ENCODE measurements around the gene CEP85L.

Gene CEP85L

DNA sequence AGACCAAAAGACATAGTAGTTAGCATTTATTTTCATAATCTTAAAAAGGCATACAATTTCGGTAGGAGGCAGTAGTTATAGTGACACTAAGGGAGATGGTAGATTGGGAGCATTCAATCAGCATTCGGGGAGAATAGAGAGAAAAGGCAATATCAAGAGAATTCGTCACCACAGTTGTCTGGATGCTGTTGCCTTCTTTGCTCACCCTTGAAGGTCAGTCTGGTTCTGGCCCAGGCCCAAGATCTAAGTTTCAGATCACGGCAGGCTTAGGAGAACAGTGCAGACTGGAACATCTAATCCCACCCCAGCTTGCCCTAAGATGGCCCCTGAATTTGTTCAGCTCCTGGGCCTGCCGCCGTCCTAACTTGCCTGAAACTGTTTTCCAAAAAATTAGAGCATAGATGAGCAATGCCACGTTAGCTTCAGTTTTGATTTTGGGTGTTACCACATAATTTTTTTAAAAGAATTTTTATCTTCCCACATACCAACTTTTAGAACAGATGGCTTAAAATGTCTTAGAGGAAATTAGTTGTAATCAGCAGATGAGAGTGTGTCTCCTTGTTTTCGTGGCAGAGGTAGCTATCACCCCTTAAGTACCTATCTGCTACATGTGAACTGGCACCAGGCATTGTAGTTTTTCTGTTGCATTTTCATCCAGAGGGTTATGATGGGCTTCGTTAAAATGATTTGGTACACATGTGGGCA lies 8.3 kb upstream of the CEP85L start:
- no peaks in the 10 kb centered on the region for H3K9me3 ChIP-seq (ENCODE audit: control insufficient read depth in 2 of 2, low read length in 2 of 2)
- no peaks in the 10 kb centered on the region for H3K4me1 ChIP-seq (ENCODE audit: control insufficient read depth, insufficient read depth, low read length)
- no peak overlapping the region for H3K27ac ChIP-seq (ENCODE audit: low read length)
- no peak overlapping the region for H3K4me3 ChIP-seq (ENCODE audit: low read length in 2 of 2)
- H3K36me3 ChIP-seq (ENCODE audit: control insufficient read depth in 2 of 2, insufficient read depth in 2 of 2, low read length in 2 of 2): no peaks in the 10 kb centered on the region
- H3K9ac ChIP-seq (ENCODE audit: low read length in 2 of 2): no peak overlapping the region
- no peaks in the 10 kb centered on the region for H3K27me3 ChIP-seq (ENCODE audit: control insufficient read depth in 1 of 2, insufficient read depth in 2 of 2, low read length in 2 of 2)

DNA sequence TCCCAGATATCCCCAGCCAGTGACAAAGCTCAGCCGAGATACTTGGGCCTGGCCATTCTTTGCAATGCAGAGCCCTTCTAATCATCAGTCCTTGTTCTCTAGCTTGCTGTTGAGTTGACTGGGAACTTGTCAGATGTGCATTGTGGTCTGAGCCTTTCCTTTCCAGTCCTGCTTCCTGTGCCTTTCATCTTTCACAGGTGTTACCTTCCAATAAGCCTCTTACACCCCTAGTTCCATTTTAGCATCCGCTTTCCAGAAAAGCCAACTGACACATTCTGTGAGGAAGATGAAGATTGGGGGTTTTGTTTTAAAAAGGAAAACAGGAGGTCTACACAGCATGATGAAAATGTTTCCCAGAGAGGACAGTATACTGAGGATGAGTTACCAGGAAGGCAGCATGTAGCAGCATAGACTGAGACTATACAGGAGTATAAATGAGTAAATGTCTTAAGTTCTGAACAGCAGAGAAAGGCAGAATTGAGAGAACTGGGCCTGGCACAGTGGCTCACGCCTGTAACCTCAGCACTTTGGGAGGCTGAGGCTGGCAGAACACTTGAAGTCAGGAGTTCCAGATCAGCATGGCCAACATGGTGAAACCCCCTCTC lies 5.6 kb upstream of the CEP85L start:
- Histone ChIP-seq H3K27ac (ENCODE audit: low read length) (no peak overlapping the region), H3K4me1 (ENCODE audit: control insufficient read depth, insufficient read depth, low read length) (no peaks in the 10 kb centered on the region), H3K9ac (ENCODE audit: low read length in 2 of 2) (no peak overlapping the region), H3K36me3 (ENCODE audit: control insufficient read depth in 2 of 2, insufficient read depth in 2 of 2, low read length in 2 of 2) (no peaks in the 10 kb centered on the region), H3K4me3 (ENCODE audit: low read length in 2 of 2) (no peak overlapping the region), H3K27me3 (ENCODE audit: control insufficient read depth in 1 of 2, insufficient read depth in 2 of 2, low read length in 2 of 2) (no peaks in the 10 kb centered on the region), H3K9me3 (ENCODE audit: control insufficient read depth in 2 of 2, low read length in 2 of 2) (no peaks in the 10 kb centered on the region)

DNA sequence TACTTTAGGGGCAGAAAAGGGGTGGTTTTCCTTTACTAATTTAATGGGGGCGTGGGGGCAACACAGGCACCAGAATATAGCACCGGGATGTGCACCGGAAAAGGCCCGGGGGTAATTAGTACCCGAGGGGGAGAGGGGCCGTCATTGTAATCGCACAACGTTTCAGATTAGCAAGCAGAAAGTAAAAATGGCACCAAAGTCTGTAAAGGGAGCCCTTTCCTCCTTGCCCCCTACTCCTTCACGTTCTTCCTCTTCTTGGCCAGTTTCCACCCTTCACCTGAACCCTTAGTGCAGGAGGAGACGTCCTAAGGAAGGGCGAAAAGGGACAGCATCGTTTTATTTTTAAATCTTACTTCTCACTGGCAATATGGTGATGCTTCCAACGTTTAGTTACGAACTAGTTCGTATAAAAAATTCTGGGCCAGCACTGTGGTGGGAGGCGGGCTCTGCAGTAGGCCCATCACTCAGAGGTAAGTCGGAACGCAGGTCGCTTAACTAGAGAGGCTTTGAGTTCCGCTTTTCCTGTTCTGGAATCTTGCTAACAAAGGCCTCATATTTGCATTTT lies 742 bp upstream of the CEP85L start:
- peak overlapping the region; percentile 86 for H3K27ac ChIP-seq (ENCODE audit: low read length)
- H3K9ac ChIP-seq (ENCODE audit: low read length in 2 of 2): peak overlapping the region; percentile 55 to 83
- no peaks in the 10 kb centered on the region for H3K27me3 ChIP-seq (ENCODE audit: control insufficient read depth in 1 of 2, insufficient read depth in 2 of 2, low read length in 2 of 2)
- H3K4me1 ChIP-seq (ENCODE audit: control insufficient read depth, insufficient read depth, low read length): peaks cover 3% of the 10 kb centered on the region
- no peaks in the 10 kb centered on the region for H3K9me3 ChIP-seq (ENCODE audit: control insufficient read depth in 2 of 2, low read length in 2 of 2)
- H3K36me3 ChIP-seq (ENCODE audit: control insufficient read depth in 2 of 2, insufficient read depth in 2 of 2, low read length in 2 of 2): no peaks in the 10 kb centered on the region
- H3K4me3 ChIP-seq (ENCODE audit: low read length in 2 of 2): peak overlapping the region; percentile 78 to 89

DNA sequence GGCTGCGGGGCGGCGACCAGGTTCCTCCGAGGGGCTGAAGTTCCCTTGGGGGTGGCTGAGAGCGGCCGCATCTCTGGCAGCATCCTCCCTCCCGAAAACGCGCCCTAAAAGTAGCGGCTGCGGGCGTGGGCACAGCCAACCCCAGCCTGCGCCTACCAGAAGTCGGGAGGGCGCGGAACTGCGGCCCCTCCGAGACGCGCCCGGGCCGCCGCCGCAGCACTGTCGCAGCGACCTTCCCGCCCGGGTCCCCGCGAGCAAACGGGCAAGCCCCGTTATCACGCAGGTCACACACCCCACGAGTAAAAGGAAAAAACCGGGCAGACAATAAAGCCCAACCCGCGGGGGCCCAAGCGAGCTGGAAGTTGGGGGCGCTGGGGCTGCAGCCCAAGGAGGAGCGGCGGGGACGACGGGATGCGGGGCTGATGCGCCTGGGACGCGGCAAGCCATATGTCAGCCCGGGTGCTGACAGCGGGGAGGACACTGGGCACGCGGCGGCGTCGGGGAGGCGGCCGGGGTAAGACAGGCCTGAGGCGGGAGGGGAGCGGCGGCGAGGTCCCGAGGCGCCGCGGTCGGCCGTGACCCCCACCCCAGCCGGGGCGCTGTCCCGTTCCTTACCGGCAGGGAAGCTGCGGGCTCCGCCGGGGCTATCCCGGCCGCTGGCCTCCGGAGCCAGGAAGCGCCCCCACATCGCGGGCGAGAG lies 659 bp downstream of the CEP85L start:
- peak overlapping the region; percentile 86 for H3K27ac ChIP-seq (ENCODE audit: low read length)
- H3K4me3 ChIP-seq (ENCODE audit: low read length in 2 of 2): peak overlapping the region; percentile 84 to 85
- H3K27me3 ChIP-seq (ENCODE audit: control insufficient read depth in 1 of 2, insufficient read depth in 2 of 2, low read length in 2 of 2): no peaks in the 10 kb centered on the region
- H3K36me3 ChIP-seq (ENCODE audit: control insufficient read depth in 2 of 2, insufficient read depth in 2 of 2, low read length in 2 of 2): no peaks in the 10 kb centered on the region
- H3K4me1 ChIP-seq (ENCODE audit: control insufficient read depth, insufficient read depth, low read length): peaks cover 3% of the 10 kb centered on the region
- peak overlapping the region; percentile 81 to 83 for H3K9ac ChIP-seq (ENCODE audit: low read length in 2 of 2)
- no peaks in the 10 kb centered on the region for H3K9me3 ChIP-seq (ENCODE audit: control insufficient read depth in 2 of 2, low read length in 2 of 2)

DNA sequence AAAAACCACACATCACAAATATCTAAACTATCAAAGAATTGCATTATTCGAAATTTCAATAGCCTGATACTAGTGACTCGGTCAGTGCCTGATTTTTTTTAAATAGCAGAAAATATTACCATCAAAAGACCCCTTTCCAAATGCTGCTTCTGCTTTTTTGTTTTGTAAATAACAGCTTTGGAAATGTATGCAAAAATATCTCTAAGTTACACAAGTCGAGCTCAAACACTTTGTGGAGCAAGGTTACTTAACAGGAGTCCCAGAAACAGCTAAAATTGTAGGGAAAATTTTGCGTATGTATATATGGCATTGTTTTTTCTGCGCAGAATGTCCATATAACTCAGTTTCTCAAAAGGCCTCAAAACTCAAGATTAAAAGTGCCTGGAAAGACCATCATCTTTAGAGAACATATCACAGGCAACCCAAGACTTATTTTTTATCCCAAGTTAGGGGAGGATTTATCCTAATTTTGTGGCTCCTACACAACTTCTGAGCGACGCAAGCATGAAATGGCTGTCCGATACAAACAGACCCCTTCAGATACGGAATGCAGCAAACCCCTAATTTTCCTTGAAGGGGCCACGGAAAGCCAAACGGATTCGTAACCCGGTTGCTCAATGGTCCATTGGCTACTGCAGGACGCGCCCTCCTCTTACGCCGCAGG lies 1.3 kb downstream of the CEP85L start:
- no peaks in the 10 kb centered on the region for H3K27me3 ChIP-seq (ENCODE audit: control insufficient read depth in 1 of 2, insufficient read depth in 2 of 2, low read length in 2 of 2)
- no peaks in the 10 kb centered on the region for H3K36me3 ChIP-seq (ENCODE audit: control insufficient read depth in 2 of 2, insufficient read depth in 2 of 2, low read length in 2 of 2)
- peak overlapping the region; percentile 86 for H3K27ac ChIP-seq (ENCODE audit: low read length)
- H3K9ac ChIP-seq (ENCODE audit: low read length in 2 of 2): peak overlapping the region; percentile 81 to 83
- H3K9me3 ChIP-seq (ENCODE audit: control insufficient read depth in 2 of 2, low read length in 2 of 2): no peaks in the 10 kb centered on the region
- H3K4me1 ChIP-seq (ENCODE audit: control insufficient read depth, insufficient read depth, low read length): peaks cover 3% of the 10 kb centered on the region
- H3K4me3 ChIP-seq (ENCODE audit: low read length in 2 of 2): peak overlapping the region; percentile 84 to 85

DNA sequence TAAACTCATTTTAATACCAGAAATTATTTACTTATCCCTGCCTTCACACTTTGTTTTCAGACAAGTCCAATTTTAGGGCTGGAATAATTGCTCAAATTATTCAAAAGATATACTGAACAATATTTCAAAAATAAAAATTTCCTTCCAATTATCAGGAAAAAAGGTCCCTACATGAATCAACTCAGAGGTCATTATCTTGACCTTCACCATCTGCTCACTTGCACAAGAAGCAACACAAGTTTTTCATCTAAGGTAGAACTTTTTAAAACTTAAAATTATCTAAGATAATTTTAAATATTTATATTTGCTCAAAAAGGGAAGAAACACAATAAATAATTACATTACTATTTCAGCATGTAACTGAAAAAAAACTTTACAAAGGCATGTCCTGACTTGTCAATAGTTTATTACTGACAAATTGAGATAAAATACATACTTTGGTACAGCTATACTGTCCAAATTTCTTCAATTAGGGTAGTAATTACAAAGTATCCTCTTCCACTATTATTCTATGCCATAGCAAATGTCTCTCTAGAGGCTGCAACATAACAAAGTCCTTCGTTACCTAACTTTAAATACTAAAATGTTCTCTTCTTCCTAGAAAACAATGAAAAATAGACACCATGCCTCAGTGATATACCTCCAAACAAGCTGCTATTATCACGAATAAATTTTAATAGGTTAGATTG lies 2.4 kb downstream of the CEP85L start:
- Histone ChIP-seq H3K27me3 (ENCODE audit: control insufficient read depth in 1 of 2, insufficient read depth in 2 of 2, low read length in 2 of 2) (no peaks in the 10 kb centered on the region), H3K27ac (ENCODE audit: low read length) (no peak overlapping the region), H3K9me3 (ENCODE audit: control insufficient read depth in 2 of 2, low read length in 2 of 2) (no peaks in the 10 kb centered on the region), H3K36me3 (ENCODE audit: control insufficient read depth in 2 of 2, insufficient read depth in 2 of 2, low read length in 2 of 2) (no peaks in the 10 kb centered on the region), H3K9ac (ENCODE audit: low read length in 2 of 2) (no peak overlapping the region), H3K4me3 (ENCODE audit: low read length in 2 of 2) (no peak overlapping the region), H3K4me1 (ENCODE audit: control insufficient read depth, insufficient read depth, low read length) (peaks cover 3% of the 10 kb centered on the region)

DNA sequence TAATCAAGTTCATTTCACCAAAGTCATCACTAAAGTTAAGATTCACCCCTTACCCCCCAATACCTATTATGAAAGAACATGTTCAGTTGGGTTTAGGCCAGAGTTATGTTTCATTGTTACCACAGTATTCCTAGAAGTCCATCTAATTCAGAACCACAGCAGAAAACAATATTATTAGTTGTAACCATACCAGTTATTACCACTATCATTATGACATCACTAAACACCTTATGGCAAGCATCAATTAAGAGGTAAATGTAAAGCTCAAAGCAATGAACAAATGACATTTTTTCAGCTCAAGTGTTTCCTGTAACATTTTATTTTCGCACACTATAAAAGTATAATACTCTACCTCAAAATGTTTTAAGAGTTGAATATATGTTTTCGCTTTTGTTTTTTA lies 4.4 kb downstream of the CEP85L start:
- H3K9ac ChIP-seq (ENCODE audit: low read length in 2 of 2): no peak overlapping the region
- peaks cover 3% of the 10 kb centered on the region for H3K4me1 ChIP-seq (ENCODE audit: control insufficient read depth, insufficient read depth, low read length)
- no peaks in the 10 kb centered on the region for H3K9me3 ChIP-seq (ENCODE audit: control insufficient read depth in 2 of 2, low read length in 2 of 2)
- H3K36me3 ChIP-seq (ENCODE audit: control insufficient read depth in 2 of 2, insufficient read depth in 2 of 2, low read length in 2 of 2): no peaks in the 10 kb centered on the region
- no peak overlapping the region for H3K4me3 ChIP-seq (ENCODE audit: low read length in 2 of 2)
- no peak overlapping the region for H3K27ac ChIP-seq (ENCODE audit: low read length)
- no peaks in the 10 kb centered on the region for H3K27me3 ChIP-seq (ENCODE audit: control insufficient read depth in 1 of 2, insufficient read depth in 2 of 2, low read length in 2 of 2)

DNA sequence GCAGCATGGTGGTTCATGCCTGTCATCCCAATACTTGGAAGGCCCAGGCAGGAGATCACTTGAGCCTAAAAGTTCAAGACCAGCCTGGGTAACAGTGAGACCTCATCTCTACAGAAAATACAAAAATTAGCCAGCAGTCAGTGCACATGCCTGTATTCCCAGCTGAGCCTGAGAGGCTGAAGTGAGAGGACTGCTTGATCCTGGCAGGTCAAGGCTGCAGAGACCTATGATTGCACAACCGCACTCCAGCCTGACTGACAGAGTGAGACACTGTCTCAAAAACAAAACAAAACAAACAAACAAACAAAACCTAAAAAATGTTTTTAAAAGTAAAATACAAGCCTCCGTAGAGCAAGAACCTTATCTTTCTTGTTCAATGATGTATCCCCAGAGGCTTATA lies 6.0 kb downstream of the CEP85L start:
- H3K27ac ChIP-seq (ENCODE audit: low read length): no peak overlapping the region
- H3K4me1 ChIP-seq (ENCODE audit: control insufficient read depth, insufficient read depth, low read length): peaks cover 3% of the 10 kb centered on the region
- H3K4me3 ChIP-seq (ENCODE audit: low read length in 2 of 2): peak overlapping the region in 1 of 2 donors; percentile 16

DNA sequence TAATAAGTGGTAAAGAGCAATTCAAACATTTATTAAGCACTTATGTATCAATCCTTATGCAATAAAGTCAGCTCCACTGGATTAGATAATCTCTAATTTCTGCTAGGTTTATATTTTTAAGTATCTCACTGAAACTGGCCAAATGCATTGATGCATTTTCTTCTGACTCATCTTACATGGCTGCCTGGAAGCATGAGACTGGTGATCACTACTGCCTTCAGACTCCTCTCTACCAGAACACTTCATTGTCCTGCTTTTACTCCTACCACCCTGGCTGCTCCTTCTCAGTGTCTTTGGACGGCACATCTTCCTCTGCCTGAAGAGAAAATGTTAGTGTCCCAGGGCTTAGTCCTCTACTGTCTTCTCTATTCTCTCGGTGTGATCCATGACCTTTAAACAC lies 7.4 kb downstream of the CEP85L start:
- Histone ChIP-seq H3K4me3 (ENCODE audit: low read length in 2 of 2) (no peak overlapping the region), H3K27ac (ENCODE audit: low read length) (no peak overlapping the region), H3K4me1 (ENCODE audit: control insufficient read depth, insufficient read depth, low read length) (no peaks in the 10 kb centered on the region), H3K27me3 (ENCODE audit: control insufficient read depth in 1 of 2, insufficient read depth in 2 of 2, low read length in 2 of 2) (no peaks in the 10 kb centered on the region), H3K9me3 (ENCODE audit: control insufficient read depth in 2 of 2, low read length in 2 of 2) (no peaks in the 10 kb centered on the region), H3K9ac (ENCODE audit: low read length in 2 of 2) (no peak overlapping the region), H3K36me3 (ENCODE audit: control insufficient read depth in 2 of 2, insufficient read depth in 2 of 2, low read length in 2 of 2) (no peaks in the 10 kb centered on the region)

More for the DNA sequence above, 6.0 kb downstream of the CEP85L start:
- H3K9me3 ChIP-seq (ENCODE audit: control insufficient read depth in 2 of 2, low read length in 2 of 2): no peaks in the 10 kb centered on the region
- H3K36me3 ChIP-seq (ENCODE audit: control insufficient read depth in 2 of 2, insufficient read depth in 2 of 2, low read length in 2 of 2): no peaks in the 10 kb centered on the region
- no peaks in the 10 kb centered on the region for H3K27me3 ChIP-seq (ENCODE audit: control insufficient read depth in 1 of 2, insufficient read depth in 2 of 2, low read length in 2 of 2)
- no peak overlapping the region for H3K9ac ChIP-seq (ENCODE audit: low read length in 2 of 2)

DNA sequence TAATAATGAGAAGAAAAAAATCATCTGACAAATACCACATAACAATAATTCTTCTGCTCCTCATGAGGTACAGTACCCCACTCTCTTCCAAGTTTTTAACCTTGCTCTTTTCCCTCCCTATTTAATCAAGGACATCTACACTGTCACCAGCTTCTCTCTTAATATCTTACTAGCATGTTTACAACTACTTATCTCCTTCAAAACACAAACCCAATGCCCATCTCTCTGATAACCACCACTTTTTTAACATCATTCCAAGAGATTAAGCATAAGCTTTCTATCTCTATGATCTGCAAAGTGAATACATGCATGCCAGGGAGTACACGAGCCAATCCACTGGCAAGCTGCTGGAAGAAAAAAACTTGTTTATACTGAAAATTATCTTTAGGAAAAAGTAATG lies 10.3 kb downstream of the CEP85L start:
- Histone ChIP-seq H3K27ac (ENCODE audit: low read length) (no peak overlapping the region), H3K9me3 (ENCODE audit: control insufficient read depth in 2 of 2, low read length in 2 of 2) (peaks cover 0 to 2% of the 10 kb centered on the region in 2 donors), H3K27me3 (ENCODE audit: control insufficient read depth in 1 of 2, insufficient read depth in 2 of 2, low read length in 2 of 2) (no peaks in the 10 kb centered on the region), H3K4me3 (ENCODE audit: low read length in 2 of 2) (no peak overlapping the region), H3K36me3 (ENCODE audit: control insufficient read depth in 2 of 2, insufficient read depth in 2 of 2, low read length in 2 of 2) (no peaks in the 10 kb centered on the region), H3K4me1 (ENCODE audit: control insufficient read depth, insufficient read depth, low read length) (no peaks in the 10 kb centered on the region), H3K9ac (ENCODE audit: low read length in 2 of 2) (no peak overlapping the region)
